ENCODE data around the gene ZBTB16. TPM values are rescaled to one million over a fixed set of nuclear protein-coding genes. Genes with fewer than 3 reads are reported as not detected.

The ZBTB16 gene
- polyA plus RNA-seq, 1 donor (not counting 4 experiments of a cell fraction or from before 2014, with no cell fraction given): 0.18 TPM

- no peaks in the 10 kb centered on the region for H3K4me1 ChIP-seq (ENCODE audit: control insufficient read depth, extremely low read depth, insufficient read depth, low read length)
- H3K9me1 ChIP-seq (ENCODE audit: control insufficient read depth, extremely low read depth, insufficient read depth, low read length): no peaks in the 10 kb centered on the region
- no peak overlapping the region for H3K4me2 ChIP-seq (ENCODE audit: control insufficient read depth, extremely low read depth, insufficient read depth, low read depth, low read length)
- H3K27me3 ChIP-seq (ENCODE audit: control insufficient read depth, extremely low read depth, insufficient read depth, low read length): peaks cover 17% of the 10 kb centered on the region
- no peak overlapping the region for H2AFZ ChIP-seq (ENCODE audit: control insufficient read depth, low read length)
- DNase-seq (ENCODE audit: low read depth, low spot score): no peak
- H4K20me1 ChIP-seq (ENCODE audit: control insufficient read depth, extremely low read depth, insufficient read depth, low read length): no peaks in the 10 kb centered on the region
- no peak overlapping the region for H3K4me3 ChIP-seq (ENCODE audit: control insufficient read depth in 2 of 3, extremely low read depth in 1 of 3, insufficient read depth in 2 of 3, low read depth in 1 of 3, low read length in 3 of 3)
- no peak overlapping the region for H3K27ac ChIP-seq (ENCODE audit: control insufficient read depth, insufficient read depth, low read length)
- no peaks in the 10 kb centered on the region for H3K36me3 ChIP-seq (ENCODE audit: control insufficient read depth in 2 of 2, extremely low read depth in 1 of 2, insufficient read depth in 2 of 2, low read length in 2 of 2)
- FAIRE-seq: no peak
- H3K79me2 ChIP-seq (ENCODE audit: control insufficient read depth, insufficient read depth, low read length): no peaks in the 10 kb centered on the region
- TF ChIP-seq CTCF (optimal IDR thresholded peaks at IDR 0.05 in 1 of 3, IDR thresholded peaks at IDR 0.05 in 1 of 3, conservative IDR thresholded peaks at IDR 0.05 in 1 of 3; ENCODE audit: extremely low read depth in 1 of 3, insufficient read depth in 2 of 3, low read length in 3 of 3) (no peak), EZH2 (IDR thresholded peaks at IDR 0.05; ENCODE audit: low read length) (no peak)
- dilution Hi-C loops (cut with MboI; ENCODE audit: extremely low pct_ligation_motif_present, low sequenced_read_pairs): no loop called here
- no peaks in the 10 kb centered on the region for H3K9me3 ChIP-seq (ENCODE audit: control insufficient read depth, low read depth, low read length)
- H3K9ac ChIP-seq (ENCODE audit: control insufficient read depth, extremely low read depth, insufficient read depth, low read length): no peak overlapping the region
Observed at GRCh38 chr11:114081641-114082414, 22.3 kb downstream of the ZBTB16 start.

GRCh38 chr11:114082415-114082748, 22.9 kb downstream of the ZBTB16 start:
- no peak overlapping the region for H3K27ac ChIP-seq (ENCODE audit: control insufficient read depth, insufficient read depth, low read length)
- DNase-seq (ENCODE audit: low read depth, low spot score): no peak
- no peaks in the 10 kb centered on the region for H3K79me2 ChIP-seq (ENCODE audit: control insufficient read depth, insufficient read depth, low read length)
- no peak overlapping the region for H2AFZ ChIP-seq (ENCODE audit: control insufficient read depth, low read length)
- no peaks in the 10 kb centered on the region for H3K9me3 ChIP-seq (ENCODE audit: control insufficient read depth, low read depth, low read length)
- H3K4me1 ChIP-seq (ENCODE audit: control insufficient read depth, extremely low read depth, insufficient read depth, low read length): no peaks in the 10 kb centered on the region
- H3K9me1 ChIP-seq (ENCODE audit: control insufficient read depth, extremely low read depth, insufficient read depth, low read length): no peaks in the 10 kb centered on the region
- peaks cover 15% of the 10 kb centered on the region for H3K27me3 ChIP-seq (ENCODE audit: control insufficient read depth, extremely low read depth, insufficient read depth, low read length)
- H4K20me1 ChIP-seq (ENCODE audit: control insufficient read depth, extremely low read depth, insufficient read depth, low read length): no peaks in the 10 kb centered on the region
- dilution Hi-C loops (cut with MboI; ENCODE audit: extremely low pct_ligation_motif_present, low sequenced_read_pairs): no loop called here
- no peaks in the 10 kb centered on the region for H3K36me3 ChIP-seq (ENCODE audit: control insufficient read depth in 2 of 2, extremely low read depth in 1 of 2, insufficient read depth in 2 of 2, low read length in 2 of 2)
- no peak for FAIRE-seq
- no peak overlapping the region for H3K4me2 ChIP-seq (ENCODE audit: control insufficient read depth, extremely low read depth, insufficient read depth, low read depth, low read length)
- no peak for TF ChIP-seq EZH2 (IDR thresholded peaks at IDR 0.05; ENCODE audit: low read length)
- no peak for TF ChIP-seq CTCF (optimal IDR thresholded peaks at IDR 0.05 in 1 of 3, IDR thresholded peaks at IDR 0.05 in 1 of 3, conservative IDR thresholded peaks at IDR 0.05 in 1 of 3; ENCODE audit: extremely low read depth in 1 of 3, insufficient read depth in 2 of 3, low read length in 3 of 3)
- no peak overlapping the region for H3K4me3 ChIP-seq (ENCODE audit: control insufficient read depth in 2 of 3, extremely low read depth in 1 of 3, insufficient read depth in 2 of 3, low read depth in 1 of 3, low read length in 3 of 3)
- H3K9ac ChIP-seq (ENCODE audit: control insufficient read depth, extremely low read depth, insufficient read depth, low read length): no peak overlapping the region
